HG03039 (cell line): ENCODE results near the gene CRABP2.

Source experiments
- ATAC-seq: cut with Tn5 transposase; IDR thresholded peaks from one replicate; pipeline ENCODE4 v1.9.1; 2021; ENCODE audit warnings: mild to moderate bottlenecking, moderate library complexity; ENCODE audit not compliant: unreplicated experiment

CRABP2 gene

GRCh38 chr1:156709757-156710489 lies 4.5 kb upstream of the CRABP2 start:
- ATAC-seq: no peak

GRCh38 chr1:156709031-156709430 lies 3.6 kb upstream of the CRABP2 start:
- ATAC-seq: no peak

- ATAC-seq: no peak
Observed at GRCh38 chr1:156708218-156708661, 2.9 kb upstream of the CRABP2 start.

- no peak for ATAC-seq
Observed at GRCh38 chr1:156707417-156708217, 2.2 kb upstream of the CRABP2 start.

- no peak for ATAC-seq
Observed at GRCh38 chr1:156706657-156707416, 1.5 kb upstream of the CRABP2 start.

- ATAC-seq: no peak
Observed at GRCh38 chr1:156705918-156706656, 704 bp upstream of the CRABP2 start.

GRCh38 chr1:156704930-156705320 lies 458 bp downstream of the CRABP2 start:
- ATAC-seq: no peak

GRCh38 chr1:156704166-156704711 lies 1.1 kb downstream of the CRABP2 start:
- no peak for ATAC-seq

GRCh38 chr1:156703741-156704140 lies 1.6 kb downstream of the CRABP2 start:
- no peak for ATAC-seq

- ATAC-seq: no peak
Observed at GRCh38 chr1:156703336-156703735, 2.0 kb downstream of the CRABP2 start.

GRCh38 chr1:156700736-156701531 lies 4.4 kb downstream of the CRABP2 start:
- no peak for ATAC-seq

- no peak for ATAC-seq
Observed at GRCh38 chr1:156698995-156699394, 6.4 kb downstream of the CRABP2 start.

GRCh38 chr1:156697481-156697880 lies 7.9 kb downstream of the CRABP2 start:
- no peak for ATAC-seq

- ATAC-seq: no peak
Observed at GRCh38 chr1:156696755-156697154, 8.6 kb downstream of the CRABP2 start.

GRCh38 chr1:156694690-156694962 lies 10.8 kb downstream of the CRABP2 start:
- no peak for ATAC-seq

- no peak for ATAC-seq
Observed at GRCh38 chr1:156693848-156694689, 11.3 kb downstream of the CRABP2 start.

- no peak for ATAC-seq
Observed at GRCh38 chr1:156692925-156693847, 12.2 kb downstream of the CRABP2 start.

- no peak for ATAC-seq
Observed at GRCh38 chr1:156692441-156692924, 12.9 kb downstream of the CRABP2 start.
